ENCODE data around the gene WNT4.

GRCh38 chr1:22078133-22078532, 64.8 kb downstream of the WNT4 start:
- no peak for TF ChIP-seq POLR2A (IDR thresholded peaks at IDR 0.05; ENCODE audit: low read depth, low read length)
- no peak for TF ChIP-seq TARDBP (IDR thresholded peaks at IDR 0.05; ENCODE audit: borderline replicate concordance)
- TF ChIP-seq EZH2 (IDR thresholded peaks at IDR 0.05; ENCODE audit: borderline replicate concordance, control insufficient read depth, low read depth, low read length), result no peak
- no peak for TF ChIP-seq HDAC2 (IDR thresholded peaks at IDR 0.05)
- no peak for TF ChIP-seq BCLAF1 (IDR thresholded peaks at IDR 0.05)
- no peak for TF ChIP-seq CTCF (IDR thresholded peaks at IDR 0.05 in 2 of 3, conservative IDR thresholded peaks at IDR 0.05 in 1 of 3; ENCODE audit: control insufficient read depth in 2 of 3, extremely low read depth in 1 of 3, insufficient read depth in 1 of 3, low read depth in 3 of 3, low read length in 3 of 3)
